Body of pancreas (tissue), 4 donors: ENCODE measurements around the gene STRADA. TPM values are rescaled to one million over a fixed set of nuclear protein-coding genes. Genes with fewer than 3 reads are reported as not detected.

Experiments used
- ATAC-seq: fragments of 150-250 bp; one replicate; pipeline ENCODE4 v1.9.1; 2016
- DNase-seq, 4 donors: peaks; one replicate each; pipeline ENCODE4 v3.0.0-alpha.2; 2019
- H3K27ac ChIP-seq, 4 donors: fragments of 200-600 bp; sonication (generic); 1 replicate in 3 of 4; 2 replicates in 1 of 4; pipeline versions ENCODE4 v1.5.1 to v1.6.1; 2016 to 2019; ENCODE audit warnings: mild to moderate bottlenecking in 1 of 4, mixed read lengths in 1 of 4, moderate library complexity in 1 of 4
- H3K27me3 ChIP-seq, 2 donors: fragments of 200-600 bp; sonication (generic); one replicate each; pipeline ENCODE4 v1.6.0; 2016; ENCODE audit warnings: mild to moderate bottlenecking in 1 of 2
- H3K36me3 ChIP-seq, 2 donors: fragments of 200-600 bp; sonication (generic); replicated peaks in 1 of 2; 2 replicates each; pipeline ENCODE4 v1.5.1; 2016; ENCODE audit warnings: low read depth in 2 of 2; ENCODE audit not compliant: insufficient read depth in 1 of 2
- H3K4me1 ChIP-seq: fragments of 200-600 bp; sonication (generic); one replicate; pipeline ENCODE4 v1.6.0; 2016
- H3K4me3 ChIP-seq, 2 donors: fragments of 200-600 bp; sonication (generic); 1 replicate in 1 of 2; 2 replicates in 1 of 2; pipeline ENCODE4 v1.5.1; 2016 to 2019
- H3K9me3 ChIP-seq, 3 donors: fragments of 200-600 bp; sonication (generic); 1 replicate in 2 of 3; 2 replicates in 1 of 3; pipeline ENCODE4 v1.5.1; 2016
- CTCF ChIP-seq, 7 experiments: fragments of 450-650 bp in 4 of 7; fragments of 200-600 bp in 3 of 7; sonication (generic) in 3 of 7; IDR thresholded peaks; one replicate each; pipeline ENCODE4 v1.5.1; 2016 to 2019; ENCODE audit warnings: antibody characterized with exemption in 7 of 7
- POLR2A ChIP-seq, 3 donors: fragments of 450-650 bp; IDR thresholded peaks; one replicate each; pipeline ENCODE4 v1.6.1; 2016; ENCODE audit warnings: antibody characterized with exemption in 3 of 3, mild to moderate bottlenecking in 2 of 3
- WGBS, 2 donors: methylation state at CpG; one replicate each; pipeline ENCODE4 v1.1.5; 2017; 5-methylcytosine and 5-hydroxymethylcytosine counted together
- intact Hi-C: fragments of 100-400 bp; cut with DNase I; formaldehyde crosslinking; loops from one replicate; pipeline ENCODE4 v1.15.1; 2023
- total RNA-seq, 2 donors: library from RNA; depleted of rRNA; stranded (reverse); fragments of >200 nt; gene quantifications; one replicate each; pipeline ENCODE4 v1.1.0, GENCODE V29; 2016

Gene STRADA
- total RNA-seq, 2 donors from 2014 or later = 25.4 to 26.7 TPM

GRCh38 chr17:63768433-63768832 lies 26.8 kb upstream of the STRADA start:
- intact Hi-C loops = no loop called here
- no peak overlapping the region for H3K4me3 ChIP-seq
- ATAC-seq (no peak), DNase-seq (no peak)
- no peaks in the 10 kb centered on the region for H3K27me3 ChIP-seq
- no peaks in the 10 kb centered on the region for H3K9me3 ChIP-seq
- no peak for TF ChIP-seq CTCF (IDR thresholded peaks at IDR 0.05)
- no peak overlapping the region for H3K27ac ChIP-seq
- H3K36me3 ChIP-seq = peaks cover 1 to 5% of the 10 kb centered on the region in 2 donors
- 85 to 89% methylated on average over 7 of the region's 7 CpGs for WGBS, 2 donors
- peaks cover 29% of the 10 kb centered on the region for H3K4me1 ChIP-seq

GRCh38 chr17:63766754-63767153 lies 25.2 kb upstream of the STRADA start:
- Histone ChIP-seq H3K4me1 (peaks cover 28% of the 10 kb centered on the region), H3K27ac (no peak overlapping the region), H3K27me3 (no peaks in the 10 kb centered on the region), H3K36me3 (peaks cover 10 to 12% of the 10 kb centered on the region in 2 donors), H3K4me3 (no peak overlapping the region), H3K9me3 (no peaks in the 10 kb centered on the region)
- intact Hi-C loops = no loop called here
- DNase-seq = no peak
- TF ChIP-seq POLR2A (IDR thresholded peaks at IDR 0.05) = no peak
- TF ChIP-seq CTCF (IDR thresholded peaks at IDR 0.05) = no peak
- no peak for ATAC-seq

- Histone ChIP-seq H3K4me1 (peaks cover 19% of the 10 kb centered on the region), H3K4me3 (no peak overlapping the region), H3K36me3 (peaks cover 14 to 19% of the 10 kb centered on the region in 2 donors), H3K9me3 (no peaks in the 10 kb centered on the region), H3K27me3 (no peaks in the 10 kb centered on the region), H3K27ac (no peak overlapping the region)
- no peak for ATAC-seq
- no peak for DNase-seq
- intact Hi-C loops = no loop called here
- WGBS, 2 donors = 61 to 68% methylated on average over 4 of the region's 4 CpGs
- TF ChIP-seq POLR2A (IDR thresholded peaks at IDR 0.05) (no peak), CTCF (IDR thresholded peaks at IDR 0.05) (no peak)
Measured at GRCh38 chr17:63764716-63765115, 23.1 kb upstream of the STRADA start.

GRCh38 chr17:63762161-63763078 lies 20.8 kb upstream of the STRADA start:
- H3K4me1 ChIP-seq = peaks cover 18% of the 10 kb centered on the region
- no peak for TF ChIP-seq POLR2A (IDR thresholded peaks at IDR 0.05)
- TF ChIP-seq CTCF (IDR thresholded peaks at IDR 0.05) = no peak
- peak overlapping the region in 3 of 4 donors; percentile 42 to 55 (median 53) for H3K27ac ChIP-seq

More at GRCh38 chr17:63762161-63763078, 20.8 kb upstream of the STRADA start:
- ATAC-seq = no peak
- DNase-seq = no peak
- intact Hi-C loops = no loop called here
- no peak overlapping the region for H3K4me3 ChIP-seq
- no peaks in the 10 kb centered on the region for H3K9me3 ChIP-seq
- peaks cover 17 to 19% of the 10 kb centered on the region in 2 donors for H3K36me3 ChIP-seq
- H3K27me3 ChIP-seq = no peaks in the 10 kb centered on the region
- 22 to 23% methylated on average over 5 of the region's 5 CpGs for WGBS, 2 donors
